ENCODE data around the gene AUTS2. TPM values are rescaled to one million over a fixed set of nuclear protein-coding genes. Genes with fewer than 3 reads are reported as not detected.

AUTS2 gene
- total RNA-seq, 1 experiment from 2014 or later: 256 TPM

DNA sequence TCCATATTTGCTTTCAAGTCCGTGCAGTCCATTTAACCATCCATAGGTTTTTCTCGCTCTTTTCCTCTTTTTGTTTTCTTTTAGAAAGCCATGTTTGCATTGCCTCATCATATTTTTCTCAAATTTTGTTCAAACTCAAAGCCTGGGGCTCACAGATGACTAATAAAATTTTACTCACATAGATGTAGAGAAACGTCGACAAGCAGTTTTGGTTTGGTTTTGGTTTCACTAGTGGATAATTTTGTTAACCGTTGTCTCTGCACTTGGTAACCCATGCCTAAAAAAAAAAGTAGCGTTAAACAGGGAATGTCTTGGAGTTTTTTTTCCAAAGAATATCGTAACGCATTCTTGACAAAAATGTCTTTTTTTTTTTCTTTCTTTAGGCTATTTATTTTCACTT, 1189.5 kb downstream of the AUTS2 start:
- Histone ChIP-seq H4K8ac (replicated peaks; ENCODE audit: insufficient read length, low read depth, low read length) (no peak overlapping the region), H4K5ac (ENCODE audit: insufficient read length, low read depth, low read length) (no peak overlapping the region), H3K27me3 (ENCODE audit: insufficient read depth, low read length) (no peaks in the 10 kb centered on the region), H3K9ac (ENCODE audit: extremely low read depth, insufficient read length, low read length) (no peak overlapping the region), H2BK15ac (ENCODE audit: low read depth, low read length) (no peak overlapping the region), H2AK5ac (ENCODE audit: insufficient read length, low read length) (no peak overlapping the region), H3K4me2 (ENCODE audit: insufficient read depth, insufficient read length, low read length) (no peak overlapping the region), H3K4me1 (ENCODE audit: insufficient read depth, low read length) (no peaks in the 10 kb centered on the region), H2BK20ac (ENCODE audit: low read depth, low read length, poor library complexity, severe bottlenecking) (no peak overlapping the region), H3K23me2 (ENCODE audit: insufficient read length, low read depth, low read length, poor library complexity, severe bottlenecking) (no peaks in the 10 kb centered on the region), H3K4ac (ENCODE audit: low read depth, low read length) (no peak overlapping the region), H3K18ac (ENCODE audit: insufficient read length, low read depth, low read length) (no peak overlapping the region), H2AFZ (ENCODE audit: low read length) (no peak overlapping the region), H3K9me3 (ENCODE audit: control insufficient read depth, low read depth, low read length) (no peaks in the 10 kb centered on the region), H3K79me1 (ENCODE audit: insufficient read depth, low read depth, low read length, poor library complexity, severe bottlenecking) (no peaks in the 10 kb centered on the region), H3K14ac (ENCODE audit: insufficient read depth, low read length) (no peak overlapping the region), H4K91ac (ENCODE audit: insufficient read length, low read depth, low read length) (no peak overlapping the region), H3K23ac (ENCODE audit: insufficient read length, low read depth, low read length) (no peak overlapping the region), H4K20me1 (ENCODE audit: control insufficient read depth, insufficient read depth, insufficient read length) (no peaks in the 10 kb centered on the region), H3T11ph (ENCODE audit: low read length) (no peak overlapping the region), H2BK5ac (ENCODE audit: insufficient read length, low read length) (no peak overlapping the region), H2BK120ac (ENCODE audit: low read depth, low read length, poor library complexity, severe bottlenecking) (no peak overlapping the region), H3K56ac (ENCODE audit: insufficient read length, low read depth, low read length) (no peak overlapping the region), H2BK12ac (ENCODE audit: insufficient read length, low read depth, low read length) (no peak overlapping the region), H3K27ac (ENCODE audit: insufficient read length, low read depth, low read length) (no peak overlapping the region), H3K79me2 (ENCODE audit: insufficient read depth, low read length) (no peaks in the 10 kb centered on the region)
- TF ChIP-seq, protein P1, sequence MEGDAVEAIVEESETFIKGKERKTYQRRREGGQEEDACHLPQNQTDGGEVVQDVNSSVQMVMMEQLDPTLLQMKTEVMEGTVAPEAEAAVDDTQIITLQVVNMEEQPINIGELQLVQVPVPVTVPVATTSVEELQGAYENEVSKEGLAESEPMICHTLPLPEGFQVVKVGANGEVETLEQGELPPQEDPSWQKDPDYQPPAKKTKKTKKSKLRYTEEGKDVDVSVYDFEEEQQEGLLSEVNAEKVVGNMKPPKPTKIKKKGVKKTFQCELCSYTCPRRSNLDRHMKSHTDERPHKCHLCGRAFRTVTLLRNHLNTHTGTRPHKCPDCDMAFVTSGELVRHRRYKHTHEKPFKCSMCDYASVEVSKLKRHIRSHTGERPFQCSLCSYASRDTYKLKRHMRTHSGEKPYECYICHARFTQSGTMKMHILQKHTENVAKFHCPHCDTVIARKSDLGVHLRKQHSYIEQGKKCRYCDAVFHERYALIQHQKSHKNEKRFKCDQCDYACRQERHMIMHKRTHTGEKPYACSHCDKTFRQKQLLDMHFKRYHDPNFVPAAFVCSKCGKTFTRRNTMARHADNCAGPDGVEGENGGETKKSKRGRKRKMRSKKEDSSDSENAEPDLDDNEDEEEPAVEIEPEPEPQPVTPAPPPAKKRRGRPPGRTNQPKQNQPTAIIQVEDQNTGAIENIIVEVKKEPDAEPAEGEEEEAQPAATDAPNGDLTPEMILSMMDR (conservative IDR thresholded peaks at IDR 0.05): no peak
- H3K4me3 Mint-ChIP-seq: no peak overlapping the region
- peaks cover 0 to 2% of the 10 kb centered on the region in 2 experiments; a peak in 1 of 4 replicates for H3K4me1 Mint-ChIP-seq
- DNase-seq: no peak
- H3K27me3 Mint-ChIP-seq (ENCODE audit: low read depth): peaks cover 2% of the 10 kb centered on the region; the same call in 1 of the 2 replicates
- WGBS (ENCODE audit: extremely low coverage, insufficient read length, low lambda C conversion rate): no CpG with 5 or more reads among the region's 8 CpGs
- peaks cover 71 to 99% (median 97%) of the 10 kb centered on the region in 3 experiments for H3K36me3 Mint-ChIP-seq (ENCODE audit: insufficient read depth in 1 of 3, low read depth in 3 of 3)
- no peaks in the 10 kb centered on the region for H3K9me3 Mint-ChIP-seq
- H3K27ac Mint-ChIP-seq: peak overlapping the region in 2 of 3 experiments; percentile 61 to 69; a peak in 1 of 7 replicates

All from H9 (cell line).